H1 (cell line): ENCODE results near the gene FRMPD2. TPM values are rescaled to one million over a fixed set of nuclear protein-coding genes. Genes with fewer than 3 reads are reported as not detected.
A peak's percentile ranks its signal among the peaks of the same experiment; 100 is the strongest.

ENCODE experiments used
- CTCF ChIA-PET: fragments of 300-600 bp; sonication (Branson Sonifier 250); formaldehyde crosslinking; loops from one replicate; lab custom pipeline; 2021; ENCODE audit not compliant: partially characterized antibody; lab: Charles Lee
- POLR2A ChIA-PET: fragments of 300-600 bp; sonication (Branson Sonifier 250); formaldehyde crosslinking; loops from one replicate; lab custom pipeline; 2021; ENCODE audit warnings: inconsistent platforms; ENCODE audit not compliant: partially characterized antibody; lab: Charles Lee
- DNase-seq, 2 experiments: peaks; one replicate each; pipeline versions ENCODE4 v3.0.0 to v3.0.0-alpha.2; 2010 to 2022; ENCODE audit warnings: low spot score in 2 of 2, low read depth in 1 of 2, mixed read lengths in 1 of 2
- FAIRE-seq: peaks from 2 replicates; lab custom pipeline; 2011; peaks lifted over from hg19 to GRCh38; lab: Jason Lieb, UNC
- H2AFZ ChIP-seq: 2 replicates; pipeline ENCODE4 v1.8.1; 2012; ENCODE audit warnings: low read length, inconsistent platforms
- H2AK5ac ChIP-seq: 2 replicates; pipeline ENCODE4 v1.6.1; 2013; ENCODE audit warnings: low read depth, low read length
- H2BK120ac ChIP-seq: replicated peaks from 2 replicates; pipeline ENCODE3; 2013; ENCODE audit warnings: low read depth, low read length, inconsistent platforms
- H2BK12ac ChIP-seq: 2 replicates; pipeline ENCODE4 v1.6.1; 2013; ENCODE audit warnings: low read depth, low read length
- H2BK15ac ChIP-seq: 2 replicates; pipeline ENCODE4 v1.6.1; 2013; ENCODE audit warnings: low read length
- H2BK20ac ChIP-seq: 2 replicates; pipeline ENCODE4 v1.6.1; 2013; ENCODE audit warnings: low read length
- H2BK5ac ChIP-seq: 2 replicates; pipeline ENCODE4 v1.6.1; 2013; ENCODE audit warnings: low read depth, low read length
- H3K14ac ChIP-seq: 2 replicates; pipeline ENCODE4 v1.6.1; 2013; ENCODE audit warnings: inconsistent platforms; ENCODE audit not compliant: insufficient read length
- H3K18ac ChIP-seq: 2 replicates; pipeline ENCODE4 v1.6.1; 2013; ENCODE audit warnings: low read length; ENCODE audit errors: extremely low read depth
- H3K23ac ChIP-seq: 2 replicates; pipeline ENCODE4 v1.6.1; 2013; ENCODE audit warnings: inconsistent platforms; ENCODE audit not compliant: insufficient read length
- H3K23me2 ChIP-seq: 2 replicates; pipeline ENCODE4 v1.6.1; 2013; ENCODE audit warnings: low read depth, low read length
- H3K27ac ChIP-seq: 2 replicates; pipeline ENCODE4 v1.6.1; 2011; ENCODE audit warnings: low read depth, low read length, inconsistent platforms
- H3K27me3 ChIP-seq, 4 experiments: replicated peaks in 1 of 4; 1 replicate in 1 of 4; 2 replicates in 3 of 4; pipeline versions ENCODE4 v1.6.1 to v1.8.1; 2011 to 2013; ENCODE audit warnings: low read length in 3 of 4, mild to moderate bottlenecking in 3 of 4, inconsistent platforms in 2 of 4, mixed read lengths in 2 of 4, moderate library complexity in 1 of 4; ENCODE audit not compliant: control insufficient read depth in 3 of 4, insufficient read depth in 3 of 4; ENCODE audit errors: extremely low read depth in 1 of 4
- H3K36me3 ChIP-seq, 4 experiments: 2 replicates each; pipeline versions ENCODE4 v1.6.1 to v1.8.1; 2011 to 2013; ENCODE audit warnings: mild to moderate bottlenecking in 4 of 4, low read length in 3 of 4, moderate library complexity in 2 of 4, control low read depth in 1 of 4, inconsistent platforms in 1 of 4; ENCODE audit not compliant: insufficient read depth in 4 of 4, control insufficient read depth in 2 of 4
- H3K4ac ChIP-seq: replicated peaks from 2 replicates; pipeline ENCODE3; 2013; ENCODE audit warnings: low read length, low read depth, mixed read lengths, inconsistent platforms; ENCODE audit not compliant: insufficient read length
- H3K4me1 ChIP-seq, 4 experiments: replicated peaks in 1 of 4; 1 replicate in 1 of 4; 2 replicates in 3 of 4; pipeline versions ENCODE4 v1.6.1 to v1.8.1; 2011 to 2013; ENCODE audit warnings: low read length in 3 of 4, inconsistent platforms in 2 of 4, mixed read lengths in 1 of 4; ENCODE audit not compliant: insufficient read depth in 4 of 4, control insufficient read depth in 3 of 4
- H3K4me2 ChIP-seq, 2 experiments: 2 replicates each; pipeline versions ENCODE4 v1.6.1 to v1.8.1; 2011 to 2013; ENCODE audit warnings: low read depth in 2 of 2, low read length in 2 of 2, control low read depth in 1 of 2, inconsistent platforms in 1 of 2, mild to moderate bottlenecking in 1 of 2; ENCODE audit not compliant: insufficient read depth in 1 of 2
- H3K4me3 ChIP-seq, 4 experiments: fragments of 200-600, 300-600 bp in 1 of 4; sonication (generic), shearing (Covaris generic), sonication (Bioruptor Twin) in 1 of 4; 2 replicates each; pipeline versions ENCODE4 v1.5.1 to v1.8.1; 2011 to 2016; ENCODE audit warnings: low read length in 4 of 4, low read depth in 3 of 4, control low read depth in 2 of 4, inconsistent platforms in 2 of 4, mild to moderate bottlenecking in 2 of 4, mixed read lengths in 1 of 4, moderate library complexity in 1 of 4; ENCODE audit not compliant: insufficient read depth in 2 of 4; ENCODE audit errors: extremely low read depth in 1 of 4
- H3K56ac ChIP-seq: replicated peaks from 2 replicates; pipeline ENCODE3; 2013; ENCODE audit warnings: low read depth, mild to moderate bottlenecking, mixed read lengths, low read length, inconsistent platforms; ENCODE audit not compliant: insufficient read length
- H3K79me1 ChIP-seq: 2 replicates; pipeline ENCODE4 v1.6.1; 2013; ENCODE audit warnings: low read depth, low read length, control low read depth
- H3K79me2 ChIP-seq, 2 experiments: 2 replicates each; pipeline versions ENCODE4 v1.6.1 to v1.8.1; 2012 to 2013; ENCODE audit warnings: low read length in 2 of 2, mild to moderate bottlenecking in 2 of 2, inconsistent platforms in 1 of 2; ENCODE audit not compliant: insufficient read depth in 2 of 2, control insufficient read depth in 1 of 2
- H3K9ac ChIP-seq, 4 experiments: replicated peaks in 1 of 4; 1 replicate in 1 of 4; 2 replicates in 3 of 4; pipeline versions ENCODE4 v1.6.1 to v1.8.1; 2011 to 2013; ENCODE audit warnings: low read depth in 3 of 4, low read length in 3 of 4, control low read depth in 2 of 4, mild to moderate bottlenecking in 2 of 4, moderate library complexity in 2 of 4, inconsistent platforms in 1 of 4; ENCODE audit errors: extremely low read depth in 1 of 4
- H3K9me3 ChIP-seq, 2 experiments: 2 replicates each; pipeline versions ENCODE4 v1.6.1 to v1.8.1; 2012 to 2013; ENCODE audit warnings: mild to moderate bottlenecking in 2 of 2, moderate library complexity in 2 of 2, control low read depth in 1 of 2, inconsistent platforms in 1 of 2, low read depth in 1 of 2, low read length in 1 of 2, mixed read lengths in 1 of 2; ENCODE audit not compliant: insufficient read depth in 2 of 2
- H4K20me1 ChIP-seq, 2 experiments: replicated peaks in 1 of 2; 2 replicates each; pipeline versions ENCODE3 to v1.8.1; 2011 to 2013; ENCODE audit warnings: inconsistent platforms in 2 of 2, low read length in 2 of 2, mild to moderate bottlenecking in 1 of 2; ENCODE audit not compliant: insufficient read depth in 2 of 2, control insufficient read depth in 1 of 2
- H4K5ac ChIP-seq: 2 replicates; pipeline ENCODE4 v1.6.1; 2013; ENCODE audit warnings: low read length, low read depth, mixed read lengths, inconsistent platforms; ENCODE audit not compliant: insufficient read length
- H4K8ac ChIP-seq: 2 replicates; pipeline ENCODE4 v1.8.0; 2013; ENCODE audit warnings: mild to moderate bottlenecking, moderate library complexity, low read length, inconsistent platforms; ENCODE audit not compliant: insufficient read depth; ENCODE audit errors: extremely low read depth
- H4K91ac ChIP-seq: replicated peaks from 2 replicates; pipeline ENCODE3; 2013; ENCODE audit warnings: low read length, mixed read lengths, inconsistent platforms; ENCODE audit not compliant: insufficient read length
- KDM4A ChIP-seq: IDR thresholded peaks from one replicate; pipeline ENCODE4 v1.7.1; 2012; ENCODE audit warnings: low read depth, mild to moderate bottlenecking, moderate library complexity, low read length, inconsistent platforms; ENCODE audit not compliant: severe bottlenecking
- MAFK ChIP-seq: IDR thresholded peaks from 2 replicates; pipeline ENCODE4 v1.6.1; 2012; ENCODE audit warnings: low read depth, mild to moderate bottlenecking, improper control_type of control experiment, low read length
- RAD21 ChIP-seq, 2 experiments: IDR thresholded peaks in 1 of 2; conservative IDR thresholded peaks in 1 of 2; 2 replicates each; pipeline ENCODE4 v1.6.1; 2011; ENCODE audit warnings: low read depth in 2 of 2, low read length in 2 of 2, improper control_type of control experiment in 1 of 2, inconsistent platforms in 1 of 2, mild to moderate bottlenecking in 1 of 2, moderate library complexity in 1 of 2
- SP1 ChIP-seq: IDR thresholded peaks from 2 replicates; pipeline ENCODE4 v1.6.1; 2011; ENCODE audit warnings: low read depth, low read length
- TBP ChIP-seq: IDR thresholded peaks from 2 replicates; pipeline ENCODE4 v1.6.1; 2011; ENCODE audit warnings: low read depth, low read length, improper control_type of control experiment
- TCF12 ChIP-seq: IDR thresholded peaks from 2 replicates; pipeline ENCODE4 v1.6.1; 2011; ENCODE audit warnings: low read depth, mild to moderate bottlenecking, low read length
- WGBS, 2 experiments: shearing (Covaris generic) in 1 of 2; methylation state at CpG; one replicate each; pipeline versions ENCODE4 v1.1.6 to v1.1.7; 2013 to 2015; ENCODE audit warnings: low lambda C conversion rate in 2 of 2, mixed read lengths in 2 of 2, inconsistent platforms in 1 of 2, low coverage in 1 of 2, missing lambda C conversion rate in 1 of 2; ENCODE audit not compliant: insufficient replicate concordance in 2 of 2, insufficient coverage in 1 of 2, insufficient read length in 1 of 2; ENCODE audit errors: extremely low coverage in 1 of 2, missing lambda C conversion rate in 1 of 2; 5-methylcytosine and 5-hydroxymethylcytosine counted together
- polyA plus RNA-seq, 7 experiments: library from polyadenylated mRNA; depleted of rRNA in 3 of 7; stranded (reverse) in 5 of 7; unstranded in 2 of 7; fragments of >200 nt in 5 of 7; fragments of 200-250 nt in 2 of 7; gene quantifications; 1 replicate in 5 of 7; 2 replicates in 1 of 7; 4 replicates in 1 of 7; pipeline versions ENCODE4 v1.2.1 to v1.2.3, GENCODE V29; 2011 to 2013; ENCODE audit warnings: missing spikeins in 2 of 7, mixed read lengths in 2 of 7
- total RNA-seq: library from RNA; stranded (reverse); fragmentation: NEBNext Ultra II Directional; extraction: Animal tissue kit (Norgen Biotek cat#: 25700); gene quantifications from 2 replicates; pipeline ENCODE4 v1.2.1, GENCODE V29; 2021
- TF ChIP-seq, protein P1 (sequence below), 3 experiments: IDR thresholded peaks; 1 replicate in 2 of 3; 2 replicates in 1 of 3; pipeline versions ENCODE4 v1.5.1 to v1.6.1; 2011; ENCODE audit warnings: low read length in 3 of 3, mild to moderate bottlenecking in 3 of 3, inconsistent platforms in 2 of 3, low read depth in 1 of 3, moderate library complexity in 1 of 3; ENCODE audit not compliant: insufficient read depth in 1 of 3; ENCODE audit errors: control extremely low read depth in 1 of 3
- TF ChIP-seq, protein P2 (sequence below): IDR thresholded peaks from 2 replicates; pipeline ENCODE4 v1.6.1; 2012; ENCODE audit warnings: inconsistent platforms

FRMPD2 gene
- total and polyA plus RNA-seq, 2 of the 8 experiments (the other 6 are each of a cell fraction or from before 2014, with no cell fraction given), result 0.07 to 0.47 TPM

DNA sequence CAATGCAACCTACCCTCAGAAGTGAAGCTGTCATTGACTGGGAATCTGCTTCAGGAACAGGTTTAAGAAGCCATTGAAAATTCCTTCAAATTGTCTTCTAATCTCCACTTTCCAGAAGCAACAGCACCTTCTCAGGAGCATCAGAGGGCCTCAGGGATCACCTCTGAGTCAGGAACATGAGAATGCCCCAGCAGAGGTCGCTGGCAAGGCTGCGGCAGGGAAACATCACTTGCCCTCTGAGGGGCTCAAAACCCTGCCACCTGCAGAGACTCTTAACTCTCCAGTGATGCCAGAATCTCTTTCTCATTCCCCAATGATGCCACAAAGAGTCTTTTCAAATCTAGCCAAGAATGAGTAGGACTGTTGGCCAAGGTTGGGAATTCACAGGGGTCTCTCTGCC is 26.1 kb upstream of the FRMPD2 start:
- 62% methylated on average over 2 of the region's 2 CpGs; no CpG with 5 or more reads in 1 of the 2 experiments for WGBS, 2 experiments
- Histone ChIP-seq H3K79me1 (no peaks in the 10 kb centered on the region), H4K20me1 (no peaks in the 10 kb centered on the region), H2BK20ac (no peak overlapping the region), H3K56ac (no peak overlapping the region), H2AFZ (no peak overlapping the region), H3K9ac (no peak overlapping the region), H2BK15ac (no peak overlapping the region), H3K79me2 (no peaks in the 10 kb centered on the region), H4K5ac (no peak overlapping the region), H3K4me3 (no peak overlapping the region), H2BK12ac (no peak overlapping the region), H3K23ac (no peak overlapping the region), H3K18ac (no peak overlapping the region), H3K27me3 (no peaks in the 10 kb centered on the region), H3K4me1 (no peaks in the 10 kb centered on the region; a peak in 2 of 7 replicates), H2BK120ac (no peak overlapping the region), H3K27ac (no peak overlapping the region), H4K91ac (no peak overlapping the region), H3K4me2 (no peak overlapping the region), H3K4ac (no peak overlapping the region), H3K9me3 (no peaks in the 10 kb centered on the region), H3K36me3 (no peaks in the 10 kb centered on the region), H2AK5ac (no peak overlapping the region), H4K8ac (no peak overlapping the region), H3K23me2 (no peaks in the 10 kb centered on the region), H2BK5ac (no peak overlapping the region), H3K14ac (no peak overlapping the region)
- FAIRE-seq (peak; percentile 28), DNase-seq (no peak)
- TF ChIP-seq RAD21 (IDR thresholded peaks at IDR 0.05 in 1 of 2, conservative IDR thresholded peaks at IDR 0.05 in 1 of 2; ENCODE audit: low read depth in 2 of 2, low read length in 2 of 2), result peak in 1 of 2 experiments; percentile 10; a peak in 1 of 4 replicates
- TF ChIP-seq, protein P1, sequence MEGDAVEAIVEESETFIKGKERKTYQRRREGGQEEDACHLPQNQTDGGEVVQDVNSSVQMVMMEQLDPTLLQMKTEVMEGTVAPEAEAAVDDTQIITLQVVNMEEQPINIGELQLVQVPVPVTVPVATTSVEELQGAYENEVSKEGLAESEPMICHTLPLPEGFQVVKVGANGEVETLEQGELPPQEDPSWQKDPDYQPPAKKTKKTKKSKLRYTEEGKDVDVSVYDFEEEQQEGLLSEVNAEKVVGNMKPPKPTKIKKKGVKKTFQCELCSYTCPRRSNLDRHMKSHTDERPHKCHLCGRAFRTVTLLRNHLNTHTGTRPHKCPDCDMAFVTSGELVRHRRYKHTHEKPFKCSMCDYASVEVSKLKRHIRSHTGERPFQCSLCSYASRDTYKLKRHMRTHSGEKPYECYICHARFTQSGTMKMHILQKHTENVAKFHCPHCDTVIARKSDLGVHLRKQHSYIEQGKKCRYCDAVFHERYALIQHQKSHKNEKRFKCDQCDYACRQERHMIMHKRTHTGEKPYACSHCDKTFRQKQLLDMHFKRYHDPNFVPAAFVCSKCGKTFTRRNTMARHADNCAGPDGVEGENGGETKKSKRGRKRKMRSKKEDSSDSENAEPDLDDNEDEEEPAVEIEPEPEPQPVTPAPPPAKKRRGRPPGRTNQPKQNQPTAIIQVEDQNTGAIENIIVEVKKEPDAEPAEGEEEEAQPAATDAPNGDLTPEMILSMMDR (IDR thresholded peaks at IDR 0.05; ENCODE audit: control extremely low read depth in 1 of 3, insufficient read depth in 1 of 3, low read depth in 1 of 3, low read length in 3 of 3), result peak in 2 of 3 experiments; percentile 13 to 41; a peak in 2 of 4 replicates
- TF ChIP-seq MAFK, result no peak
- TF ChIP-seq TBP, result no peak
- TF ChIP-seq TCF12, result no peak
- TF ChIP-seq KDM4A, result no peak
- no peak for TF ChIP-seq SP1
- TF ChIP-seq, protein P2, sequence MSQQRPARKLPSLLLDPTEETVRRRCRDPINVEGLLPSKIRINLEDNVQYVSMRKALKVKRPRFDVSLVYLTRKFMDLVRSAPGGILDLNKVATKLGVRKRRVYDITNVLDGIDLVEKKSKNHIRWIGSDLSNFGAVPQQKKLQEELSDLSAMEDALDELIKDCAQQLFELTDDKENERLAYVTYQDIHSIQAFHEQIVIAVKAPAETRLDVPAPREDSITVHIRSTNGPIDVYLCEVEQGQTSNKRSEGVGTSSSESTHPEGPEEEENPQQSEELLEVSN, result no peak
- ChIA-PET CTCF (interaction anchor here (0.8 to 4.3 kb wide), 7 partner anchors 9 to 144 kb away, joined by 3 to 21 read pairs (median 3); no protein-coding TSS in a partner anchor), POLR2A (no interaction called here)
